Adrenal gland (tissue), 5 donors: ENCODE data around the gene CDH6.

Source experiments
- POLR2A ChIP-seq, 2 donors: fragments of 450-650 bp; IDR thresholded peaks; one replicate each; pipeline ENCODE4 v1.6.1; 2017; ENCODE audit warnings: antibody characterized with exemption in 2 of 2, mild to moderate bottlenecking in 2 of 2, moderate library complexity in 1 of 2
- TF ChIP-seq, protein P1 (sequence below), 6 experiments: fragments of 450-650 bp in 4 of 6; fragments of 200-600 bp in 2 of 6; sonication (generic) in 1 of 6; IDR thresholded peaks; 1 replicate in 5 of 6; 2 replicates in 1 of 6; pipeline versions ENCODE4 v1.5.1 to v1.8.0; 2016 to 2021; ENCODE audit warnings: antibody characterized with exemption in 6 of 6, mild to moderate bottlenecking in 2 of 6, moderate library complexity in 1 of 6
- donor health status: DM: no; HTN: no; CAD: no.

DNA sequence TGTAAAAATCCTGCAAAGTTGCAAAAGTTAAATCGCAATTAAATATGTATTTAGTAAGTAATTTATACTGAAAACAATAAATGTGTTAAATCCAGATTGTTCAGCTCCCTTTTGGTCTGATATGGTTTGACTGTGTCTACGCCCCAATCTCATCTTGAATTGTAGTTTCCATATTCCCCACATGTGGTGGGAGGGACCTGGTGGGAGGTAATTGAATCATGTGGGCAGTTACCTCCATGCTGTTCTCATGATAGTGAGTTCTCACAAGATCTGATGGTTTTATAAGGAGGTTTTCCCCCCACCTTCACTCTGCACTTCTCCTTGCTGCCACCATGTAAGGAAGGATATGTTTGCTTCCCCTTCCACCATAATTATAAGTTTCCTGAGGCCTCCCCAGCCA is 140.0 kb downstream of the CDH6 start:
- TF ChIP-seq, protein P1, sequence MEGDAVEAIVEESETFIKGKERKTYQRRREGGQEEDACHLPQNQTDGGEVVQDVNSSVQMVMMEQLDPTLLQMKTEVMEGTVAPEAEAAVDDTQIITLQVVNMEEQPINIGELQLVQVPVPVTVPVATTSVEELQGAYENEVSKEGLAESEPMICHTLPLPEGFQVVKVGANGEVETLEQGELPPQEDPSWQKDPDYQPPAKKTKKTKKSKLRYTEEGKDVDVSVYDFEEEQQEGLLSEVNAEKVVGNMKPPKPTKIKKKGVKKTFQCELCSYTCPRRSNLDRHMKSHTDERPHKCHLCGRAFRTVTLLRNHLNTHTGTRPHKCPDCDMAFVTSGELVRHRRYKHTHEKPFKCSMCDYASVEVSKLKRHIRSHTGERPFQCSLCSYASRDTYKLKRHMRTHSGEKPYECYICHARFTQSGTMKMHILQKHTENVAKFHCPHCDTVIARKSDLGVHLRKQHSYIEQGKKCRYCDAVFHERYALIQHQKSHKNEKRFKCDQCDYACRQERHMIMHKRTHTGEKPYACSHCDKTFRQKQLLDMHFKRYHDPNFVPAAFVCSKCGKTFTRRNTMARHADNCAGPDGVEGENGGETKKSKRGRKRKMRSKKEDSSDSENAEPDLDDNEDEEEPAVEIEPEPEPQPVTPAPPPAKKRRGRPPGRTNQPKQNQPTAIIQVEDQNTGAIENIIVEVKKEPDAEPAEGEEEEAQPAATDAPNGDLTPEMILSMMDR (IDR thresholded peaks at IDR 0.05) = no peak
- no peak for TF ChIP-seq POLR2A (IDR thresholded peaks at IDR 0.05)
